Cerebellar nuclear complex (tissue), 1 donor: ENCODE data around the gene PCDHGA10.
"Not testable (repeated sequence)": the region's sequence is repeated elsewhere in the genome, so short reads cannot be mapped to it uniquely, and the experiment has no call there.

Experiments
- DNase-seq, 2 experiments: peaks; one replicate each; lab custom pipeline; 2025; lab: John Stamatoyannopoulos, UW

Gene PCDHGA10

GRCh38 chr5:141392429-141393198 lies 20.2 kb upstream of the PCDHGA10 start, which contains the start of gene PCDHGA8:
Gene PCDHGA8 (plus strand): TSS chr5:141392633. CDS start chr5:141392814, 181 bp downstream.
- DNase-seq: no peak

- DNase-seq: no peak
Measured at GRCh38 chr5:141393267-141393666, 19.5 kb upstream of the PCDHGA10 start.

- DNase-seq: not testable (repeated sequence)
Measured at GRCh38 chr5:141394401-141395187, 18.2 kb upstream of the PCDHGA10 start.

- DNase-seq: not testable (repeated sequence)
Measured at GRCh38 chr5:141397756-141398551, 14.8 kb upstream of the PCDHGA10 start, which contains the start of gene PCDHGB5. Gene PCDHGB5 (plus strand): TSS chr5:141397947. CDS start chr5:141398128, 181 bp downstream.

GRCh38 chr5:141398608-141399007 lies 14.2 kb upstream of the PCDHGA10 start:
- DNase-seq: no peak

GRCh38 chr5:141399555-141400258 lies 13.1 kb upstream of the PCDHGA10 start:
- no peak for DNase-seq

- DNase-seq: no peak
Measured at GRCh38 chr5:141402553-141403243, 10.1 kb upstream of the PCDHGA10 start, which contains the start of gene PCDHGA9. Gene PCDHGA9 (plus strand): TSS chr5:141402778. CDS start chr5:141402953, 175 bp downstream.

GRCh38 chr5:141403387-141403786 lies 9.4 kb upstream of the PCDHGA10 start:
- DNase-seq: no peak

- DNase-seq: not testable (repeated sequence)
Measured at GRCh38 chr5:141407790-141408505, 4.8 kb upstream of the PCDHGA10 start, which contains the start of gene PCDHGB6. Gene PCDHGB6 (plus strand): TSS chr5:141408021. CDS start chr5:141408203, 182 bp downstream.

GRCh38 chr5:141409598-141410306 lies 3.0 kb upstream of the PCDHGA10 start:
- no peak for DNase-seq

GRCh38 chr5:141411575-141411974 lies 1.2 kb upstream of the PCDHGA10 start:
- DNase-seq: no peak

GRCh38 chr5:141413540-141414069 lies 818 bp downstream of the PCDHGA10 start:
- DNase-seq: no peak

GRCh38 chr5:141414548-141415274 lies 1.9 kb downstream of the PCDHGA10 start:
- DNase-seq: not testable (repeated sequence)

GRCh38 chr5:141415275-141415618 lies 2.5 kb downstream of the PCDHGA10 start:
- not testable (repeated sequence) for DNase-seq

- not testable (repeated sequence) for DNase-seq
Measured at GRCh38 chr5:141417494-141418172, 4.8 kb downstream of the PCDHGA10 start, which contains the start of gene PCDHGB7. Gene PCDHGB7 (plus strand): TSS chr5:141417677. CDS start chr5:141417860, 183 bp downstream.

GRCh38 chr5:141419074-141419880 lies 6.5 kb downstream of the PCDHGA10 start:
- no peak for DNase-seq
